ENCODE data around the gene EXOC7.
"Not testable (repeated sequence)": the region's sequence is repeated elsewhere in the genome, so short reads cannot be mapped to it uniquely, and the experiment has no call there.

The EXOC7 gene

GRCh38 chr17:76072148-76072858, 31.3 kb downstream of the EXOC7 start, which contains the start of gene SRP68:
Gene SRP68, minus strand, starts transcription at chr17:76072517. Its CDS starts 26 bp downstream, at chr17:76072491.
- DNase-seq, result peak; percentile 85 to 96

GRCh38 chr17:76071531-76072147, 31.9 kb downstream of the EXOC7 start:
- no peak for DNase-seq

- no peak for DNase-seq
These were observed 37.8 kb downstream of the EXOC7 start for GRCh38 chr17:76065775-76066174.

- DNase-seq, result no peak
These were observed 39.6 kb downstream of the EXOC7 start for GRCh38 chr17:76063875-76064546.

- DNase-seq, result not testable (repeated sequence)
These were observed 45.3 kb downstream of the EXOC7 start for GRCh38 chr17:76058264-76058663.

- DNase-seq, result no peak
These were observed 46.7 kb downstream of the EXOC7 start for GRCh38 chr17:76056882-76057281.

GRCh38 chr17:76054112-76054476, 49.5 kb downstream of the EXOC7 start:
- DNase-seq, result no peak

- no peak for DNase-seq
These were observed 50.1 kb downstream of the EXOC7 start for GRCh38 chr17:76053246-76054111.

- DNase-seq, result no peak
These were observed 52.0 kb downstream of the EXOC7 start for GRCh38 chr17:76051561-76051960.

- no peak for DNase-seq
These were observed 52.8 kb downstream of the EXOC7 start for GRCh38 chr17:76050538-76051467.

- no peak for DNase-seq
These were observed 53.6 kb downstream of the EXOC7 start for GRCh38 chr17:76049836-76050537.

- DNase-seq, result no peak
These were observed 54.3 kb downstream of the EXOC7 start for GRCh38 chr17:76049239-76049638.

GRCh38 chr17:76048711-76049110, 54.9 kb downstream of the EXOC7 start:
- DNase-seq, result no peak

- no peak for DNase-seq
These were observed 55.5 kb downstream of the EXOC7 start for GRCh38 chr17:76048025-76048605.

GRCh38 chr17:76046064-76046463, 57.5 kb downstream of the EXOC7 start:
- DNase-seq, result no peak

- DNase-seq, result not testable (repeated sequence)
These were observed 59.0 kb downstream of the EXOC7 start for GRCh38 chr17:76044475-76045007.

GRCh38 chr17:76042868-76043267, 60.7 kb downstream of the EXOC7 start:
- DNase-seq, result not testable (repeated sequence)

GRCh38 chr17:76040376-76040775, 63.2 kb downstream of the EXOC7 start:
- DNase-seq, result no peak

- DNase-seq, result no peak
These were observed 64.5 kb downstream of the EXOC7 start for GRCh38 chr17:76039121-76039520.

GRCh38 chr17:76038050-76038449, 65.5 kb downstream of the EXOC7 start:
- DNase-seq, result no peak

All from SHP77 (cell line).